Glutamatergic neuron (in vitro differentiated cells): ENCODE data around the gene SERAC1. TPM values are rescaled to one million over a fixed set of nuclear protein-coding genes. Genes with fewer than 3 reads are reported as not detected.

Experiments used
- DNase-seq: peaks from one replicate; pipeline ENCODE4 v3.0.0; 2022
- H3K27ac Mint-ChIP-seq: one replicate; pipeline ENCODE4 v1.8.0; 2020; ENCODE audit warnings: mild to moderate bottlenecking, mixed read lengths, inconsistent platforms; ENCODE audit not compliant: unreplicated experiment
- H3K27me3 Mint-ChIP-seq: one replicate; pipeline ENCODE4 v1.8.0; 2020; ENCODE audit warnings: mild to moderate bottlenecking, moderate library complexity, mixed read lengths, inconsistent platforms; ENCODE audit not compliant: unreplicated experiment
- H3K36me3 Mint-ChIP-seq: one replicate; pipeline ENCODE4 v1.8.0; 2020; ENCODE audit warnings: mild to moderate bottlenecking, mixed read lengths, inconsistent platforms; ENCODE audit not compliant: unreplicated experiment
- H3K4me1 Mint-ChIP-seq: one replicate; pipeline ENCODE4 v1.8.0; 2020; ENCODE audit warnings: mild to moderate bottlenecking, low read depth, mixed read lengths, inconsistent platforms; ENCODE audit not compliant: unreplicated experiment
- H3K4me3 Mint-ChIP-seq: one replicate; pipeline ENCODE4 v1.8.0; 2020; ENCODE audit warnings: mild to moderate bottlenecking, mixed read lengths, inconsistent platforms; ENCODE audit not compliant: unreplicated experiment
- H3K9me3 Mint-ChIP-seq: one replicate; pipeline ENCODE4 v1.8.0; 2020; ENCODE audit warnings: mild to moderate bottlenecking, moderate library complexity, mixed read lengths, inconsistent platforms; ENCODE audit not compliant: unreplicated experiment
- total RNA-seq: library from RNA; stranded (reverse); fragmentation: NEBNext Ultra II Directional; extraction: Animal tissue kit (Norgen Biotek cat#: 25700); gene quantifications from one replicate; pipeline ENCODE4 v1.2.1, GENCODE V29; 2021; ENCODE audit not compliant: unreplicated experiment
- TF ChIP-seq, protein P1 (sequence below): fragments of 200-600 bp; sonication (generic); IDR thresholded peaks from one replicate; pipeline ENCODE4 v1.5.0; 2021; ENCODE audit not compliant: partially characterized antibody, unreplicated experiment

Gene SERAC1
- total RNA-seq, 1 donor from 2014 or later = 29.7 TPM

DNA sequence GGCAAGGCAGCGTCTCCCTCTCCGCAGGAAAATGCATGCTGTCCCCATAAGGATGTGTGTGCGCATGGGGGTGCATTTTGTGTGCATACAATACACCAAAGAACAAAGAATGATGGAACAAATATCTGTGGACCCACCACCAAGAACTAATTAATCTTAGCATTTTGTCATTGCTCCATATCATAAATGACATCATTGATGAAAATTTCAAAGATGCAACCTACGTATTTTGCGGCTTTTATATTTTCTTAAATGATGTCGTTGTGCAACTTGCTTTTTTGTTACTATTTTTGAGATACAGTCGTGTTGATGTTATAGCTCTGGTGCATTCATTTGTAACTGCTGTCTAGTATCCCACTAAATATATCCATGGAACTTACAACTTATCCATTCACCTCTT lies 89.7 kb downstream of the SERAC1 start:
- H3K36me3 Mint-ChIP-seq = no peaks in the 10 kb centered on the region
- TF ChIP-seq, protein P1, sequence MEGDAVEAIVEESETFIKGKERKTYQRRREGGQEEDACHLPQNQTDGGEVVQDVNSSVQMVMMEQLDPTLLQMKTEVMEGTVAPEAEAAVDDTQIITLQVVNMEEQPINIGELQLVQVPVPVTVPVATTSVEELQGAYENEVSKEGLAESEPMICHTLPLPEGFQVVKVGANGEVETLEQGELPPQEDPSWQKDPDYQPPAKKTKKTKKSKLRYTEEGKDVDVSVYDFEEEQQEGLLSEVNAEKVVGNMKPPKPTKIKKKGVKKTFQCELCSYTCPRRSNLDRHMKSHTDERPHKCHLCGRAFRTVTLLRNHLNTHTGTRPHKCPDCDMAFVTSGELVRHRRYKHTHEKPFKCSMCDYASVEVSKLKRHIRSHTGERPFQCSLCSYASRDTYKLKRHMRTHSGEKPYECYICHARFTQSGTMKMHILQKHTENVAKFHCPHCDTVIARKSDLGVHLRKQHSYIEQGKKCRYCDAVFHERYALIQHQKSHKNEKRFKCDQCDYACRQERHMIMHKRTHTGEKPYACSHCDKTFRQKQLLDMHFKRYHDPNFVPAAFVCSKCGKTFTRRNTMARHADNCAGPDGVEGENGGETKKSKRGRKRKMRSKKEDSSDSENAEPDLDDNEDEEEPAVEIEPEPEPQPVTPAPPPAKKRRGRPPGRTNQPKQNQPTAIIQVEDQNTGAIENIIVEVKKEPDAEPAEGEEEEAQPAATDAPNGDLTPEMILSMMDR = no peak
- H3K27ac Mint-ChIP-seq = no peak overlapping the region
- no peak for DNase-seq
- peaks cover 4% of the 10 kb centered on the region for H3K27me3 Mint-ChIP-seq
- peaks cover 3% of the 10 kb centered on the region for H3K9me3 Mint-ChIP-seq
- no peak overlapping the region for H3K4me3 Mint-ChIP-seq
- peaks cover 2% of the 10 kb centered on the region for H3K4me1 Mint-ChIP-seq

DNA sequence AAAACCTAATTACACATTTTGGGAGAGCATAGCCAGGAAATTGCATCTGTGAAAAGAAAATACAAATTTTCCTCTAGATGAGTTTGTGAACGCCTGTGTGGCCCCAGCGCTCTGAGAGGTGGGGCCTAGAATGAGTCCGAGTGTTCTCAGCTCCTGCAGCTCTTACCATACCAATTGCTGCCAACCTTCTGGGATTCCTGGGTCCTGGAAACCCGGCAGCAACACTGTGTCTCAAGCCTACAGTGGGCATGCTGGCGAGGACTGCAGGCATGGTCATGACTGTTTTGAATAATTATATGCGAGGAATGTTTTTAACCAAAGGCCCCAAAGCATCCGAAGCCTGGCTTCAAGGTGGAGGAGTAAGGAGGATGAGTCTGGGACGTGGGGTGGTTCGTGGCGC lies 90.4 kb downstream of the SERAC1 start:
- H3K4me1 Mint-ChIP-seq = peaks cover 2% of the 10 kb centered on the region
- no peak overlapping the region for H3K4me3 Mint-ChIP-seq
- no peak overlapping the region for H3K27ac Mint-ChIP-seq
- peaks cover 2% of the 10 kb centered on the region for H3K9me3 Mint-ChIP-seq
- no peaks in the 10 kb centered on the region for H3K36me3 Mint-ChIP-seq
- H3K27me3 Mint-ChIP-seq = peaks cover 2% of the 10 kb centered on the region
- TF ChIP-seq, protein P1 = no peak
- DNase-seq = no peak

GRCh38 chr6:158076548-158076947 lies 91.5 kb downstream of the SERAC1 start:
- H3K4me3 Mint-ChIP-seq = no peak overlapping the region
- TF ChIP-seq, protein P1 = no peak
- peaks cover 4% of the 10 kb centered on the region for H3K27me3 Mint-ChIP-seq
- no peak overlapping the region for H3K27ac Mint-ChIP-seq
- DNase-seq = no peak
- H3K9me3 Mint-ChIP-seq = peaks cover 1% of the 10 kb centered on the region
- H3K4me1 Mint-ChIP-seq = peaks cover 5% of the 10 kb centered on the region
- H3K36me3 Mint-ChIP-seq = no peaks in the 10 kb centered on the region

- Mint-ChIP-seq H3K4me1 (peaks cover 5% of the 10 kb centered on the region), H3K27ac (no peak overlapping the region), H3K36me3 (no peaks in the 10 kb centered on the region), H3K9me3 (no peaks in the 10 kb centered on the region), H3K27me3 (peaks cover 4% of the 10 kb centered on the region), H3K4me3 (no peak overlapping the region)
- no peak for DNase-seq
- TF ChIP-seq, protein P1 = no peak
These were observed 94.3 kb downstream of the SERAC1 start for GRCh38 chr6:158073776-158074175.

- no peak overlapping the region for H3K4me3 Mint-ChIP-seq
- H3K27me3 Mint-ChIP-seq = peaks cover 4% of the 10 kb centered on the region
- TF ChIP-seq, protein P1 = peak; percentile 79
- H3K4me1 Mint-ChIP-seq = peaks cover 11% of the 10 kb centered on the region
- DNase-seq = peak; percentile 83
- H3K9me3 Mint-ChIP-seq = peaks cover 3% of the 10 kb centered on the region
- H3K27ac Mint-ChIP-seq = no peak overlapping the region
- no peaks in the 10 kb centered on the region for H3K36me3 Mint-ChIP-seq
These were observed 95.9 kb downstream of the SERAC1 start for GRCh38 chr6:158072083-158072721.
